Measurements from ENCODE around the gene VPS13C.

- no peak for TF ChIP-seq CTCF (conservative IDR thresholded peaks at IDR 0.05)
- TF ChIP-seq EZH2 (IDR thresholded peaks at IDR 0.05; ENCODE audit: low read depth) = no peak
These were observed 244.7 kb downstream of the VPS13C start for GRCh38 chr15:61815356-61816083.
